GM19468 (cell line): Measurements from ENCODE around the gene ALKBH8.
"Not testable (repeated sequence)": the region's sequence is repeated elsewhere in the genome, so short reads cannot be mapped to it uniquely, and the experiment has no call there.

ENCODE experiments used
- ATAC-seq: cut with Tn5 transposase; IDR thresholded peaks from one replicate; pipeline ENCODE4 v1.9.1; 2021; ENCODE audit warnings: mild to moderate bottlenecking, moderate library complexity, moderate number of reproducible peaks; ENCODE audit not compliant: unreplicated experiment; ENCODE audit errors: extremely low read depth

The ALKBH8 gene

DNA sequence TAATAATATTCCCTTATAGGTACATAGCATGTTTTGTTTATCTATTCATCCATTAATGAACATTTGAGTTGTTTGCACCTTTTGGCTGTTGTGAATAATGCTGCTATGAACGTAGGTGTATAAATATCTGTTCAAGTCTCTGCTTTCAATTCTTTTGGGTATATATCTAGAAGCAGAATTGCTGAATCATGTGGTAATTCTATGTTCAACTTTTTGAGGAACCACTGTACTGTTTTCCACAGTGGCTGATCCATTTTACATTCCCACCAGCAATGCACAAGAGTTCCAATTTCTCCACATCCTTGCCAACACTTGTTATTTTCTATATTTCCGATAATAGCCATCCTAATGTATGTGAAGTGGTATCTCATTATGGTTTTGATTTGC lies 56.7 kb downstream of the ALKBH8 start:
- ATAC-seq: no peak

DNA sequence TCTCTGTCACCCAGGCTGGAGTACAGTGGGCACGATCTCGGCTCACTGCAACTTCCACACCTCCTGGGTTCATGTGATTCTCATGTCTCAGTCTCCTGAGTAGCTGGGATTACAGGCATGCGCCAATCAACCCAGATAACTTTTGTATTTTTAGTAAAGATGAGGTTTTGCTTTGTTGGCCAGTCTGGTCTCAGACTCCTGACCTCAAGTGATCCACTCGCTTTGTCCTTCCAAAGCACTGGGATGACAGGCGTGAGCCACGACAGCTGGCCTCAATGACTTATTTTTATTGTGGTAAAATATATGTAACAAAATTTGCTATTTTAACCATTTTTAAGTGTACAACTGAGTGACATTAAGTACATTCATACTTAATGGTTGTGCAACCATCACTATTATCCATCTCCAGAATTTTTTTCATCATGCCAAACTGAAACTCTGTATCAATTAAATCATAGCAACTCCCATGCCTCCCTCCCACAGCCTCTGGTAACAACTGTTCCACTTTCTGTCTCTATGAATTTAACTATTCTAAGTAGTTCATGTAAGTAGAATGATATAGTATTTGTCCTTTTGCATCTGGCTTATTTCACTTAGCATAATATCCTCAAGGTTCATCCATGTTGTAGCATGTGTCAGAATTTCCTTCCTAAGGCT lies 57.2 kb downstream of the ALKBH8 start:
- no peak for ATAC-seq

- no peak for ATAC-seq
Observed at GRCh38 chr11:107505647-107506225, 59.8 kb downstream of the ALKBH8 start.

DNA sequence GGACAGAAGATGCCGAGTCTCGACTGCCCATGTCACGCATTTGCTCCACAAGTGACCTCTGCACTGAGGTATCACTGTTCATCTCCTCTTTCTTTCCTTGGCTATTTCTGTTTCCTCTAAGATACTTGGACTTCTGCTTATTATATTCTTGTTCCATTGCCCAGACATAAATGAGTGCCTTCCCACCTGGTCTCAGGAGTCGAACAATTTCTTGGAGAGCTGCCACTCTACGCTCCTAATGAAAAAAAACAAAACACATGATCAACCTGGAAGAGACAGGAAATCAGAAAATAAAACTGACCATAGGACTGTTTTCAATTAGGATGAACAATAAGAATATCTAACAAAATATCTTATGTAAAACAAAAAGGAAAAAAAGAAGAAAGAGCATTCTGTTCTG lies 60.6 kb downstream of the ALKBH8 start:
- ATAC-seq: no peak

DNA sequence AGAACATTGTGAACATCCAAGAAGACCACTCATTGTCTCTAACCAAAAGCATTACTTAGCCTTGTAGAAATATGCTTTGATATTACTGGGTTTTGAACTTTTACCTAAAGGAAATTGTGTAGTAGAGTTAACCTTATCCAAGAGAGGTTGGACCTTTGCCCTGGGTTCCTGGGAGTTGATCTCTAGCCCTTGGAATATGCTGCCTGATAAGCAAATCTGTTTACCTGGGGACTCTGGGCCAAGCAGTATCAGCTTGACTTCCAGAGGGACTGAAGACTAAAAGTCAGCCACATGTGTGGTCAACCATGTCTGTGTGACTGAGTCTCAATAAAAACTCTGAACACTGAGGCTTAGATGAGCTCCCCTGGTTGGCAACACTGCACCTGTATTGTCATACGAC lies 63.8 kb downstream of the ALKBH8 start:
- ATAC-seq: no peak

DNA sequence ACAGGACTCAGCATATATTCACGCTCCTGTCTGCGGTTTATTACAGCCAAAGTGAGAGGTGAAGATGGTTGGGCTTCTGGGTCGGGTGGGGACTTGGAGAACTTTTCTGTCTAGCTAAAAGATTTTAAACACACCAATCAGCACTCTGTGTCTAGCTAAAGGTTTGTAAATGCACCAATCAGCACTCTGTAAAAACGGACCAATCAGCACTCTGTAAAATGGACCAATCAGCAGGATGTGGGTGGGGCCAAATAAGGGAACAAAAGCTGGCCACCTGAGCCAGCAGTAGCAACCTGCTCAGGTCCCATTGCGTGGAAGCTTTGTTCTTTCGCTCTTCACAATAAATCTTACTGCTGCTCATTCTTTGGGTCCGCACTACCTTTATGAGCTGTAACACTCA lies 68.2 kb downstream of the ALKBH8 start:
- not testable (repeated sequence) for ATAC-seq

DNA sequence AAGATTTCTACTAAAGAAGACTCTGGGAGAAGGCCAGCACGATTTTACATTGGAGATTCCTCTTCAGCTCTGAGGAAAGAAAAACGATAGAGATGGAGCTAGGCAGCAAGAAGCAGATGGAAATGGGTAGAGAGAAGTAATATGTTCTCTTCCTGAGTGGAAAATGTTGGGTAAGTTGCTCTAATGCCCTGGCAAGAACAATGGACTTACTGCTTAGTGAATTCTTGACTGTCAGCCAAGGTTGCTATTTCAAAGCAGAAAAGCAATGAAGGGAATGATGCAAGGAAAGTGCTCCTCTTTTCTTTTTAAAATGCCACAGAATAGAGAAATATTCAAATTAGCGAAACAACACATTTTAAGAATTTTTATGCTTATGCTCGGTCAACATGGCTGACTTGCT lies 69.5 kb downstream of the ALKBH8 start:
- no peak for ATAC-seq

DNA sequence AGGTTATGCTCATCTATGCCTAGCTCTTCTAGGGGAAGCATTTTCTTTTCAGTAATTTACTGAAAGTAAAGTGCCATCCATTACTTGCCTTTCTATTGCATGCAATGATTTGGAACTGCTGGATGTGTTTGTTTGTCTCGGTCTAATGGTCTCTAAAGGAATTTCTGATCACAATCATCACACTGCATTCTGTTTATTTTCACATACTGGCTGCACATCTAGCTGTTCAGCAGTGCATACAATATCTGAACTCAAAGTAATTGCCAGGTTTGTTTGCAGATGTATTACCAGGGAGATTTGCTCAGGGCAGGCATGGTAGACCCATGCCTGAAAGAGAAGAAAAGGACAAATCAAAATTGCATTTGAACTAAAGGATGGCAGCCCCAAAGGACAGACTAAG lies 71.5 kb downstream of the ALKBH8 start:
- ATAC-seq: no peak

- ATAC-seq: no peak
Observed at GRCh38 chr11:107493117-107493516, 72.4 kb downstream of the ALKBH8 start.

DNA sequence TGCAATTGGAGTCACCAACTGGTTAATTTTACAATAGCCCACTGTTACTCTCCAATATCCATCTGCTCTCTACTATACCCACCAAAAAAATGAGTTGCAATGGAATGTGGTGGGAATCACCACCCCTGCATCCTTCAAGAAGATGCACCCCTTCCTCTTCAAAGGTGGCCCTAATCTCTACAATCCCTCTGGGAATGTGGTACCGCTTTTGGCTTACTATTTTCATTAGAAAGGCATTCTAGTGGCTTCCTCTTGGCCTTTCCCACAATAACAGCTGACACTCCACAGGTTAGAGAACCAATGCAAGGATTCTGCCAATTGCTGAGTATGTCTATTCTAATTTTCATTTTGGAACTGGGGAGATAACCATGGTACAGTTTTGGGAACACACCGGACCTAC lies 74.7 kb downstream of the ALKBH8 start:
- no peak for ATAC-seq

DNA sequence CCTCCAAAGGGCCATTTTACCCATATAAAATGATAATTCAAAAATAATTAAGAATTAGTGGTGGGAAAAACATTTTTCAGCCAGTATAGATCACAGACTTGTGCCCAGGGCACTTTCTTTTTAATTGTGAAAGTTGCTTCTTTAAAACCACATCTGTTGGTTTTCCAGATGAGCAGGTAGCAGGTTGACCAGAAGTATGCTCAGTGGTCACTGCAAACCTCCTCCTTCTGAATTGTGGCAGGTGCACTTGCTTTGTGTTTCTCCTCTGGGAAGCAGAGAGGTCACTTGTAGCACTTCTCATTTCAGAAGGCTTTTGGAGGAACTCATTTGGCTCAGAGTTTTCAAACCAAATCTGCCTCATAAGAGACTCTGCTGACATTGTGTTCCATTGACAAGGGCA lies 83.3 kb downstream of the ALKBH8 start:
- no peak for ATAC-seq

DNA sequence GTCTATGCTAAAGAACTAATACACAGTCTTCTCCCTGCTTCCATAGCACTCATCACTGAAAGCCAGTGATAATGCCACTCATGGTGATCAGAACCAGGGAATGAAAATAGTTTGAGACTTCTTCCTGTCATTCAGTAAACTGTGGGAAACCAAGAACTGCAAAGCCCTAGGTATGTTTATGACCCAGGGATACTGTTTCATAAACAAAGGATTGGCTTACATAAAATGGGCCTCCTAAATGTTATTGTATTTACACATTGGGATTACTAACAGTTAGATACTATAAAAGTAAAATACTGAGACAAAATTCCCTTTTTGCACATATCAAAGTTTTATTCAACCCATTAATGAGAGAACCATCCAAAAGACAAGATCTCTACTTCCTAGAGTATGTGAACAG lies 86.6 kb downstream of the ALKBH8 start:
- ATAC-seq: no peak

GRCh38 chr11:107477820-107478219 lies 87.7 kb downstream of the ALKBH8 start:
- ATAC-seq: no peak

DNA sequence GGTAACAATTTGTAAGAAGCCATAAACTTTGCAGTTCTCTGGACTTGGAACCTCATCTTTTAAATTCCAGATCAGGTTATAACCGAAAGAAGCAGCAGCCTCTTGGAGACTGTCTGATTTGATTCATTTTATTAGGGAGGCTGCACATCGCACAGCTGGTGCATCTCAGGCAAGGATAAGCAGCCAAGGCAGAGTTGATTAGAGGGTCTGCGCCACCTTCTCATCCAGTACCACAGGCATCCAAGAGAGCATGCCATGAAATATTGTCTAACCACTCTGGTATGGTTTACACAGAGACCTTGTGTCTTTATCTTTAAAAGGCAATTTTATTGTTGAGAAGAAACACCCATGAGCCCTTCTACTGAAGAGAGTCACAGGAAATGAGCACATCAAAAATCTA lies 91.7 kb downstream of the ALKBH8 start:
- ATAC-seq: no peak

GRCh38 chr11:107472966-107473365 lies 92.6 kb downstream of the ALKBH8 start:
- ATAC-seq: no peak

- no peak for ATAC-seq
Observed at GRCh38 chr11:107468596-107468995, 96.9 kb downstream of the ALKBH8 start.

- no peak for ATAC-seq
Observed at GRCh38 chr11:107467696-107468095, 97.8 kb downstream of the ALKBH8 start.

DNA sequence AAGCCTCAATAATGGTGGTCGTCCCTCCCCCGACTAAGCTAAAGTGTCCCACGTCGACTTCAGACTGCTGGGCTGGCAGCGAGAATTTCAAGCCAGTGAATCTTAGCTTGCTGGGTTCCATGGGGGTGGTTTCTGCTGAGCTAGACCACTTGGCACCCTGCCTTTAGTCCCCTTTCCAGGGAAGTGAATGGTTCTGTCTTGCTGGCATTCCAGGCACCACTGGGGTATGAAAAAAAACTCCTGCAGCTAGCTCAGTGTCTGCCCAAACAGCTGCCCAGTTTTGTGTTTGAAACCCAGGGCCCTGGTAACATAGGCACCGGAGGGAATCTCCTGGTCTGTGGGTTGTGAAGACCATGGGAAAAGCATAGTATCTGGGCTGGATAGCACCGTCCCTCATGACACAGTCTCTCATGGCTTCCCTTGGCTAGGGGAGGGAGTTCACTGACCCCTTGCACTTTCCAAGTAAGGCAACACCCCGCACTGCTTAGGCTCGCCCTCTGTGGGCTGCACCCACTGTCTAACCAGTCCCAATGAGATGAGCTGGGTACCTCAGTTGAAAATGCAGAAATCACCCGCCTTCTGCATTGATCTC lies 99.2 kb downstream of the ALKBH8 start:
- not testable (repeated sequence) for ATAC-seq

- ATAC-seq: peak; percentile 94
Observed at GRCh38 chr11:107457558-107458271, 107.8 kb downstream of the ALKBH8 start, which contains the start of gene CWF19L2. Gene CWF19L2, minus strand, starts transcription at chr11:107457825. Its CDS starts 9 bp downstream, at chr11:107457816.

- ATAC-seq: peak; percentile 25
Observed at GRCh38 chr11:107457205-107457557, 108.4 kb downstream of the ALKBH8 start.

GRCh38 chr11:107453594-107454286 lies 111.8 kb downstream of the ALKBH8 start:
- ATAC-seq: no peak
